Stimulated activated CD4-positive, alpha-beta T cell treated with anti-CD3 and anti-CD28 coated beads, Interleukin-1b, Interleukin-23, amount 100 ng/mL, for 1 hour (primary cell): ENCODE data around the gene KIAA1191.

Source experiments
- DNase-seq, 2 donors: peaks; one replicate each; pipeline ENCODE4 v3.0.0-alpha.2; 2020; ENCODE audit warnings: low read depth in 2 of 2

Gene KIAA1191

DNA sequence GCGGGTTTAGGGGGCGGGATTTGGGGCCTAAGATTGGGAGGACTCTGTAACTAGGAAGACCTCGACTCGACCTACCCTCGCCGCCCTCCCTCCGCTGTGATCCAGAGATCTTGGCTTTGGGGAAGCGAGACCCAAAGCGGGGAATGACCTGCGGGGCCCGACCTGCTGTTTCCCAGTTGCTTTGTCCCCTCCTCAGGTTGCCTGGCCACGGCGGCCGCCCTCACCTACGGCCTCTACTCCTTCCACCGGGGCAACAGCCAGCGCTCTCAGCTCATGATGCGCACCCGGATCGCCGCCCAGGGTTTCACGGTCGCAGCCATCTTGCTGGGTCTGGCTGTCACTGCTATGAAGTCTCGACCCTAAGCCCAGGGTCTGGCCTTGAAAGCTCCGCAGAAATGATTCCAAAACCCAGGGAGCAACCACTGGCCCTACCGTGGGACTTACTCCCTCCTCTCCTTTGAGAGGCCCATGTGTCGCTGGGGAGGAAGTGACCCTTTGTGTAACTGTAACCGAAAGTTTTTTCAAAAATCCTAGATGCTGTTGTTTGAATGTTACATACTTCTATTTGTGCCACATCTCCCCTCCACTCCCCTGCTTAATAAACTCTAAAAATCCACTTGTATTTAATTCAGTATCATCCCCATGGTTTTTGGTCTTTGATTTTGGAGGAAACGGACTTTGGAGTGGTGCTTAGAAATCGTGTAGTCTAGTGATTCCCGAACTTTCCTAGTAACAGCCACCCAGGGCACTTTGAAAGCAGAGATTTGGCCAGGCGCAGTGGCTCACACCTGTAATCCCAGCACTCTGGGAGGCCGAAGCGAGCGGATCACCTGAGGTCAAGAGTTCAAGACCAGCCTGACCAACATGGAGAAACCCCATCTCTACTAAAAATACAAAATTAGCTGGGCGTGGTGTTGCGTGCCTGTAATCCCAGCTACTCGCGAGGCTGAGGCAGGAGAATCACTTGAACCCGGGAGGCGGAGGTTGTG lies 27.9 kb upstream of the KIAA1191 start:
- DNase-seq, result no peak

DNA sequence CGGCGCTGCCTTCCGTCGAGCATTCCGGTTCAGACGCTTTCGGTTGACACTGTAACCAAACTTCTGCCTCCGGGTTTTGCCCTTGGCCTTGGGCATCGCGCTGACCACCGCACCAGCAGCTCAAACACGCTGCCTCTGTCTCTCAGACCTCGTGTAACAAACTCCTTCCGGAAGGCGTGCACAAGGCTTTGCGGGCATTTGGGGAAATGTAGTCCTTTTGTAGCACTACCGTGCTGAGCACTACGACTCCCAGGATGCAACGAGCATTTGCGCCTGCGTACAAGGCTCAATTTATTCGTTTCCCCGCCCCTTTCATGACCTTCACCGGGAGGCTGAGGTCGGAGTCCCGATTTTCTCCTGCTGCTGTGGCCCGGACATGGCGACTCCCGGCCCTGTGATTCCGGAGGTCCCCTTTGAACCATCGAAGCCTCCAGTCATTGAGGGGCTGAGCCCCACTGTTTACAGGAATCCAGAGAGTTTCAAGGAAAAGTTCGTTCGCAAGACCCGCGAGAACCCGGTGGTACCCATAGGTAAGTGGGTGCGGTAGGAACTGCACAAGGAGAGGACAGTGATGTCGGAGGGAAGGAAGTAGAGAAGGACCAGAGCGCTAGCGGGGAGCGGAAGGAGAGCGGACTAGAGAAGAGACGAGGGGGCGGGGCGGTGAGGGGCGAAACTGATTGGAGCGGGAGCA lies 27.0 kb upstream of the KIAA1191 start, which contains the start of the genes HIGD2A and NOP16:
Gene HIGD2A, plus strand, starts transcription at position 308 of the 691 bp plus-strand sequence. Its CDS starts 69 bp downstream, at position 377.
Gene NOP16, minus strand, starts transcription at position 155 of the 691 bp plus-strand sequence. Its CDS starts 59 bp downstream, at position 96.
- peak; percentile 95 to 99 for DNase-seq

DNA sequence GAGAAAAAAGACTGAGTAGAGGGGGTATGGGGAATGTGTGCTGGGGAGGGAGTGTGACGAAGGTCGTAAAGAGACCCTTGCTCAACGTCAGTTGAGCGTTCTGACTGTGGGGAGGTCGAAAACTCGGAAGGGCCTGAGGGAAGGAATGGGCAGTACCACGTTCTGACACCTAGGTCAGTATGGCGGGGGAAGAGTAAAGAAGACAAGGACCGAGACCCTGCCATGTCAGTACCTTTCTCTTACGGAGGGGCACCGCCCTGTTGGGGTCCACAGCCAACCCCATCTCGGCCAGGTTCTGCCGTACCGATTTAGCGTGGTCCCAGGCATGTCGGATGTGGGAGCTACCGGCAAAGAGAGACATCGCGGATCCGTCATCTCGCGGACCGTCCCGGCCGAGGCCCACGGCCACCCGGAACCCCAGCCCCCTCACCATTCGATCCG lies 26.5 kb upstream of the KIAA1191 start:
- no peak for DNase-seq

DNA sequence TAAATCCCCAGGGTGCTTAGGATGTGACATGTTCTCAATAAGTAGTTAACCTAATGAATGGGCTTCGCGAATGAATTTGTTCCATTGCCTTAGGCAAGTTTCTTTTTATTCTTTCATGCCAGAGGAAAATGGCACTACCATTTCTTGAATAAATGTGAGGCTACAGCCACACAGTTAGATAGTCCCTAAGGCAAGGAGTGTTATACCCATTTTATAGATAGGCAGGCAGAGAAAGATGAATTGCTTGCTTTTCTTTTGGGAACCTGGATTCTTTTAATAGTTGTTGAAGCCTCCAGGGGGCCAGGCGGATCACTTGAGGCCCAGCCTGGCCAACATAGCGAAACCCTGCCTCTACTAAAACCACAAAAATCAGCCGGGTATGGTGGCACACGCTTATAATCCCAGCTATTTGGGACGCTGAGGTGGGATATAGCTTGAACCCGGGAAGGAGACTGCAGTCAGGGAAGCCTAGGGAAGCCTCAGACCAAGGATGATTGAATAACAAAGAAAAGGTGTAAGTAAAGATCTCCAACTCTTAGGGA lies 25.9 kb upstream of the KIAA1191 start:
- no peak for DNase-seq

DNA sequence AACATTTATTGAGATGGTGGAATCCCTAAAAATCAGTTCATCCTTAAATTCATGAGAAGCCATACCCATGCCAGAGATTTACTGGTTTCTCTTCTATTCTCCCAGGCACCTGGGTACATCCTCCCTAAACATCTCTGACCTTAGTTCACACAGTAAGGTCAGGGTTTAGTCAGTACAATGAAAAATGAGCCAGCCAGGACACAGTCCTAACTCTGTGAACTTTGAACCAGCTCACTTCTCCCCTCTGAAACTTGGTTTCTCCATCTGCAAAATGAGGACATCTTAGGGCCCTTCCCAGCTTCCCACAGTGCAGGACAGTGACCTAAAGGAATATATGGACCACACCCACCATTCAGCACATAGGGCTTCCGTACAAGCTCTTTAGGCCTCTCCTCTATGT lies 24.9 kb upstream of the KIAA1191 start:
- DNase-seq, result no peak

DNA sequence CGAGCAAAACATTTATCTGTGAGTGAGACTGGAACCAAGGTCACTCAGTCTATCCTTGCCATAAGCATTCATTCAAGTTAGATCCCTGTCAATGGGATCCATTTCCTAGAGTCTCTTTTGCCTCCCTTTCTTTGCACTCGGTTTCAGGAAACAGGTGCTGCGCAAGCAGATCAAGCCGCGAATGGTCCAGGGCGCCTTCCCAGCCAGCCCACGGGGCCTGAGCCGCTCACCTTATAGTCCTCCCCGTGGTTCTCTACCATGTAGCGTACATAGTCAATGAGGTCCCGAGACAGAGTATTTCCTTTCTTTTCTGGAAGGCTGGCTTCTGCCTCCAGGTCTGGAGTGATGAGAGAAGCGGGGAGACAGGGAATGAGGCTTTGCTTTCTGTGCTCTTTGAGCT lies 23.4 kb upstream of the KIAA1191 start:
- no peak for DNase-seq

DNA sequence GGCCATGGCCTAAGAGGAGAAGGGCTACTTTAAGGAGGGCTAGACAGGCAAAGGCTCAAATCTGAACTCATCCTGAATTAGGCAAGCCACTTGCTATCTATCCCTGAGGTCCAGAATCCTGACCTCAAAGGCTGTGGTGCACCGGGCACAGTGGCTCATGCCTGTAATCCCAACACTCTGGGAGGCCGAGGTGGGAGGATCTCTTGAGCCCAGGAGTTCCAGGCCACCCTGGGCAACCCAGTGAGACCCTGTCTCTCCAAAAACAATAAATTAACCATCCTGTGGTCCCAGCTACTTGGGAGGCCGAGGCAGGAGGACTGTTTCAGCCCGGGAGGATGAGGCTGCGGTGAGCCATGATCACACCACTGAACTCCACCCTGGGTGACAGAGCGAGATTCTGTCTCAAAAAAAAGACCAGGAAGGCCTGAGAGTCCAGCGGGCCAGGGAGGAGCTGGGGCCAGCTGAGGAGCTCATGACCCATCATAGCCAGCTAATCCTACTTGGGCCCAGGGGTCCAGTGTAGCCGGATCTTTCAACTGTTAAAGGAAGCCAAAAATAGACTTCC lies 22.9 kb upstream of the KIAA1191 start:
- no peak for DNase-seq

DNA sequence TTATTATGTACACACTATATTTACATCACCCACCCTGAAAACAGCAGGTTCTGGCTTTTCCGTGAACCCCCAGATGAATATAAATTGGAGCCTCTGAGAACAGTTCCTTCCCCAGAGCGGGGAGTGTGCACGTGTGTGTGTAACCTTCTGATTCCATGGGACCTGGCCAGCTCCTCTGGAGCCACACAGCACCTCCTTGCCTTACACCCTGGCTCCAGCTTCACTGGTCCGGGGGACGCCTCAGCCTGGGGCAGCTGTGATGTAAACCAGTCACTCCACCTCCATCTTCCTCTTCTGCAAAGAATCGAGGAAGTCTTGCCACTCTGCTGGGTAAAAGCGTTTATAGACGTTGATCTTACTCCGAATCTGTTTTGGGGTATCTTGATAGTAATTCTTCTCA lies 22.4 kb upstream of the KIAA1191 start:
- DNase-seq, result no peak

DNA sequence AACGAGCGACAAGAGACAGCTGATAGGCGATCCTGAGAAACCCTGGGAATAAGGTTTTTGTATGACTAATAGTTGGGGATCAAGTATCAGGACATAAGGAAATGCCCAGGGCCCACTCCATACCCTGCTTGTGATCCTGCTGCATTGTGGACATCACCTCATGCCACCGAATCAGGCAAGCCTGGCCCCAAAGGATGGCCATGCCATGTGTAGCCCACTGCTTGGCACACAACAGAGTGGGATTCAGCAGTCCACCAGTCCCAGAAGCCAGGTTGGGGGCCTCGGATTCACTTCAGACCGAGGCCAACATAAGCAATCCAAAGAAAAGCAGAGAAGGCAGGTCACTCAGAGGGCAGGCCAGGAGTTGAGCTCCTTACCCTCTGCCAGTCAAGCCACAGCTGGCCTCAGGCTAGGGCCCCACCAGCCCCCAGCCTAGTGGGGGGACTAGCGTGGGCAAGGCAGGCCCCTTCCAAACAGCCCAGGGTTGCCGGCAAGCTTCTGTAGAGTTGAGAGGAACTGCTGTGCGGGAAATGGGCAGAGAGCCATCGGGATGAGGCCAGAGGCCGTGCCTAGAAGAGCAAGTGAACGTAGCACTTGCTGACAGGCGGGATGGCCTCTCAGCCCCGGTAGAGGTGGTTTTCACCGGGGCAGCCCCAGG lies 21.8 kb upstream of the KIAA1191 start:
- DNase-seq, result no peak

DNA sequence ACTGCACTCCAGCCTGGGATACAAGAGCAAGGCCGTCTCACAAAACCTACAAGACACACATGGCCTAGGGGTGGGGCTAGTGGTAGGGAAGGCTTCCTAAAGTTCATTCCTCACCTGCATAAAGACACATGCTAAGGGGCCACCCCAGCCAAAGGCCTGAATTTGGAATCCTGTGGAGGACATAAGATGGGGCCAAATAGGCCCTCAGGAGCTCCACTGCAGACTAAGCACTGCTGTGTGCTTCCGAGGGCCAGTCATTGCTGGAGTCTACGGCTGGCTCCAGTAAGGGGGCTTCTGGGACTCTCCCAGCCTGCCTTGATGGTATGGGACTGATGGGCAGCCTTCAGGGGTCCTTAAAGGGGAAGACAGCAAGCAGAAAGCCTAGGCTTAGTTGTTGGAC lies 21.2 kb upstream of the KIAA1191 start:
- no peak for DNase-seq

DNA sequence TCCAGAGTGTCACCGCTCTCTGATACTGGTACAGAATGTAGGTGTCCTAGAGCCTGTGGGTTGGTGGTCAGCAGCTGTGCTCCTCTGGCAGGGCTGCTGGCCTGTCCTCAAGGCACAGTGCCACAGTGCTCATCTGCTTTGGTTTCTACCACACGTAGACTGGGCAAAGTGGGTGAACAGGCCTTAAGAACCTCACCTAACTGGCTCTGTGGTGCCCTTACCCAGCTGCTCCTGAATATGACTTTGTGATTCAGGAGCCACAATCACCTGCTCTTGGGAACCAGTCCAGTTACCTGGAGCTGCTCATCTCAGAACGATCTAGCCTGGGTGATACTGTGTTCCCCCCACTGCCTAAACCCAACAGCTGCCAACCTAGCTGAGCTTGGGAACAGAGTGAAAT lies 20.4 kb upstream of the KIAA1191 start:
- no peak for DNase-seq

DNA sequence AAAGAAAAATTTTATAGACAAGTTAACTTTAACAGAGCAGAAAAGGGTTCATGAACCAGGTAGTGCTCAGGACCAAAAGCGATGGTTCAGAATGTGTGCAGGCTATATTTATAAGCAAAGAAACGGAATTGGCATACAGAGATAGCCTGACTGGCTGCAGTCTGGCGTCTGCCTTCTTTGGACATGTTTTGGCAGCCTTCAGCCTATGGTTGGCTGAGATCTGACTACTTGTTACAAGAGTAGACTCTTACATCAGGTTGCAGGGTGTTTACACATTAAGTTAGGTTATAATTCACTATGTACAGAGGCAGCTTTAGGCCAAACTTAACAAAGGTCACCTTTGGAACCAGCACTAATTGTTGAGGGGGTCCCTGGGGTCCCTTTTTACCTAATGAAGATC lies 19.9 kb upstream of the KIAA1191 start:
- no peak for DNase-seq

DNA sequence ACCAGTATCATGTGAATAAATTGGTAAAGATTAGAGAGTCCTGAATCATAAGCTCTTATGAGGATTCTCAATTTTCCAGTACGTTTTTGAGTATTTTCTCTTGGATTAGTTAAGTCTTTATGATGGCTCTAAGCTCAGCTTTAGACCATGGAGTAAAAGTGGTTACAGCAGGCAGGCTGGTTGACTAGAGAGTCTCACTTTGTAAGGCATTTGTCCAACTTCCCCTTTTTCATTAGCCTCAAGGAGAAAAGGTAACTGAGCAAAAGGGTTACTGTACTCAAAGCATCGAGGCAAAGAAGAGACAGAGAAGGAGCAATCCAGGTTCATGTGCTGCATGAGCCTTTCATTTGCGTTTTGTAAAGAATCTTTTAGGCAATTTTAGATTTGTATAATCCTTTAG lies 18.3 kb upstream of the KIAA1191 start:
- no peak for DNase-seq

DNA sequence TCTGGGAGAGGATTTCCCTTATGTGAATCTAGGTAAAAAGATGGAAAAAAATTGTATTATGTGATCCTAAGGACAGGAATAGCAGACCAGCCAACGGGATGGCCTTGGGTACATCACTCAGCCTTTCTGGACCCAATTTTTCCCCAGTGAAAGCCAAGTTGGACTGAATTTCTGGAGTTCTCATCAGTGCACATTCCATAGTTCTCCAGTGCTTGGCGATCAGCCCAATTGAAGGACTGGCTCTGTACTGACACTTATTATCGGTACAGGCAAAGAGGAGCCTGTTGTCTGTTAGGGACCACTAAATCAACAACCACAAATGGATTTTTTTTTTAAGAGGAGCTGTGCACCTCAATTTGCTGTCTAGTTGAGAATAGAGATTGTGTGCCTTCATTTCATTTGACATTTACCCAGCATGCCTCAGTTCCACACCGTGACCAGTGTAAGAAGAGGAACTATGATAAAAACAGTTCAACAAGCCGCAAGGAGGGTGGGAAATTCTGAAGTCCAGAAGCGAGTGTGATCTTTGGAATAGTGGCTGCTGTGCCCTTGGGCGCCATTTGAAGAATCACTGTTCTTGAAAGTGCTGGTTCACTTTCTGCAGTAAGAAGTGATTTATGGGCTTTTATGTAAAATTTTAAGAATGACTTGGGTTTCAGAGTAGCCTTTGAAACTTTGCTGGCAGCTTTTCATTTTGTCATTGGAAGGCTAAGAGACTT lies 11.7 kb upstream of the KIAA1191 start:
- DNase-seq, result no peak

DNA sequence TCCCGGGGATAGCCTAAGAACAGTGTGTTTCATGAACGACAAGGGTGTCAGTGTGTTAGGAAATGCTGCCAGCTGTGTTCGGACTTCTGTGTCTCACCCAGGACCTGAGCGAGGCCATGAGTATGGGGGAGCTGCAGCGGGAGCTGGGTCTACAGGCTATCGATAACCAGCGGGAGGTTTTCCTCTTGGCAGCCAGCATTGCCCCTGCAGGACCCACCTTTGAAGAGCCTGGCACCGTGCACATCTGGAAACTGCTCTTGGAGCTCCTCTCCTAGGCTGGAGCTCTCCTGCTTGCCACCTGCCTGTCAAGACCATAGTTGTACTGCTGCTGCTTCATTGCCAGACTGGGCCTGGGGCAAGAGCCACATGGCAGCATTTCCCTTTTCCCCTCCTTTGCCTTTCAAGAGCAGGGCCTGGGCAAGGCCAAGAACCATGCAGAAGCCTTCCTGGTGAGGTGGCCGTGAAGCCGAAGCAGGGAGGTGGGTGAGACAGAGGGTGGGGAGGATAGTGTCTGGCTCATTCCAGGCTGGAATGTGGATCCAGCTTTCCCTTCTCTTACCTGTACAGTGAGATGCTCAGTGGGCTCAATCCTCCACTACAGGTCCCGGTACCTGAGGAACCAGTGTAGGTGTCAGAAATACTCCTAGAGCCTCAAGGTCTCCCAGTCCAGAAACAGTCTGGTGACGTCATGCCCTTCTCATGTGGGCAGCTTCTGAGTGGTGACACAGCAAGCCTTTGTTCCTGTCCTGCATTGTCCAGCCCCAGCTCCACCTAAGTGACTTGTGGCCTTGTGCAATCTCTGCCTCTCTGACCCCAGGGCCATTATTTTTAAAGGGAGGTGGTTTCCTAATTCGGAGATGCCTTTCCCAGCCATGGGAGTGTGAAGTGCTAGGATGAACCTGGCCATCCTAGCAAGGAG lies 10.3 kb upstream of the KIAA1191 start:
- no peak for DNase-seq

DNA sequence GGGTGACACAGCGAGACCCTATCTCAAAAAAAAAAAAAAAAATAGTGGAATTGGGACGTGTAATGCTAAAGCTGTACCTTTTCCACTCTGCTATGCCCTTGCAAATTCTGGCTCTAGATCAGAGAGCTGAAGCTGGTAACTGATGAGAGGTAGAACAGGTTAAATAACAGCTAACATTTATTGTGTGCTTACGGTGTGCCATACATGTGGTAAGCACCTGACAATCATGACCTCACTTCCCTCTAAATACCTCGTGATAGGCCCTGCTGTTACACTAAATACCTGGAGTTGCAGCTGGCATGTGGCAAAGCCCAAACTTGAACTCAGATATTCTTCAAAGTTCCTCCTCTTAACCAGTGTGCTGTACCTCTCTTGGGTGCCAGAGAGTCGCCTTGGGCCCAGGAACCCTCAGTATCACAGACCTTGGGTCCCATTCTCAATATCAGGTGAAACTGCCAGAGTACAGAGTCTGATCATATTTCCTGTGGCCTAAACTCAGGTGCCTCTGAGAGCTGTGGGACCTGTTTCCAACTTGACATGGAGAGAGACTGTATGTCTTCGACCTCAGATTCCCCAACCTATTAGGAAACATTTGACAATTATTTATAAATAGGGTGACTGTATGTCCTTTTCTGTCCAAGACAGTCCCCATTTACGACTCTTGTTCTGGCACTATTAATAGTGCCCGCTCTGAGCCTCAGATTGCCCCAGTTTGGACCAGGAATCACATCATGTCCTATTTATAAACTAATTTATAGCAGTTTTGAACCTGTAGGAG lies 8.6 kb upstream of the KIAA1191 start:
- no peak for DNase-seq

DNA sequence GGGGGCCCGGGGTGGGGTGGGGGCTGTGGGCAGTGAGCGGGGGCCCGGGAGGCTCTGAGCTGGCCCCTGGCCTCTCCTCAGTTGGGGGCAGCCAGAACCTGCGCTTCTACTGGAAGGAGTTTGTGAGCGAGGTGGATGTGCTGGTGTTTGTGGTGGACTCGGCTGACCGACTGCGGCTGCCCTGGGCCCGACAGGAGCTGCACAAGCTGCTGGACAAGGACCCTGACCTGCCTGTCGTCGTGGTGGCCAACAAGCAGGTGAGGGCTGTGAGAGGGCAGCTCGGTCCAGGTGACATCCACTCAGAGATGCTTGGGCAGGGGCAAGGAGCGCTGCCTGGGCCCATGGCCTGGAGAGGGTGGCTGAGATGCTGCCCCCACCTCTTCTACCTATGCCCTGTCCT lies 7.2 kb upstream of the KIAA1191 start:
- no peak for DNase-seq

DNA sequence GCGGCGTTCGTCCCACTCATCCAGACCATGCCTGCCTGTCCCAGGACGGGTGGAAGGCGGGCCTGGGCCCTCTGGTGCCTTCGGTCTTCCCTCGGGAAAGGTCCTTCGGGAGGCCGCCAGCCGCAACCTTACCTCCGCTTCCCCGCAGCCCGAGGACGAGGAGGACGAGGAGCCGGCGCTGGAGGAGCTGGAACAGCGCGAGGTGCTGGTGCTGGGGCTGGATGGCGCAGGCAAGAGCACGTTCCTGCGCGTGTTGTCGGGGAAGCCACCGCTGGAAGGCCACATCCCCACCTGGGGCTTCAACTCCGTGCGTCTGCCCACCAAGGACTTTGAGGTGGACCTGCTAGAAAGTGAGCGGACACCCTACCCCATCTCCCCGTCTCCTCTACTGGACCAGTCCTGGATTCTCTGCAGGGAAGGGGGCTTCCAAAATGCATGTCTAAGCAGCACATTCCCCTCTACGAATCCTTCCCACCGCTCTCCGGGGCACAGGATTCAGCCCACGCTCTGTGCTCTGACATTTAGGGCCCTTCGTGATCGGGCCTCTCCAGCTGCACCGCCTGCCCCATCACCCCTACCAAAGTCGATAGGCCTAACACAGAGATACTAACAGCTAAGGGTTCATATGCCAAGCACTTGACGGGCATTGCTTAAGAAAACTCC lies 4.8 kb upstream of the KIAA1191 start:
- no peak for DNase-seq
